HG03095 (cell line): ENCODE data around the gene RPS6KA5.
"Not testable (repeated sequence)": the region's sequence is repeated elsewhere in the genome, so short reads cannot be mapped to it uniquely, and the experiment has no call there.

ENCODE experiments used
- ATAC-seq: cut with Tn5 transposase; IDR thresholded peaks from one replicate; pipeline ENCODE4 v1.9.1; 2021; ENCODE audit warnings: moderate library complexity; ENCODE audit not compliant: unreplicated experiment

RPS6KA5 gene

GRCh38 chr14:90880282-90880681, 180.2 kb downstream of the RPS6KA5 start:
- ATAC-seq = no peak

- ATAC-seq = no peak
These were observed 185.8 kb downstream of the RPS6KA5 start for GRCh38 chr14:90874599-90874998.

GRCh38 chr14:90871605-90872233, 188.7 kb downstream of the RPS6KA5 start:
- ATAC-seq = no peak

- ATAC-seq = no peak
These were observed 189.4 kb downstream of the RPS6KA5 start for GRCh38 chr14:90870950-90871604.

GRCh38 chr14:90867501-90867900, 192.9 kb downstream of the RPS6KA5 start:
- no peak for ATAC-seq

GRCh38 chr14:90866833-90867232, 193.6 kb downstream of the RPS6KA5 start:
- ATAC-seq = no peak

GRCh38 chr14:90864741-90865140, 195.7 kb downstream of the RPS6KA5 start:
- ATAC-seq = no peak

- ATAC-seq = no peak
These were observed 201.9 kb downstream of the RPS6KA5 start for GRCh38 chr14:90858511-90858910.

GRCh38 chr14:90857866-90858265, 202.6 kb downstream of the RPS6KA5 start:
- no peak for ATAC-seq

- ATAC-seq = not testable (repeated sequence)
These were observed 204.3 kb downstream of the RPS6KA5 start for GRCh38 chr14:90856115-90856514.

GRCh38 chr14:90853116-90853515, 207.3 kb downstream of the RPS6KA5 start:
- ATAC-seq = no peak

- ATAC-seq = no peak
These were observed 209.0 kb downstream of the RPS6KA5 start for GRCh38 chr14:90851327-90852036.

GRCh38 chr14:90850487-90850886, 210.0 kb downstream of the RPS6KA5 start:
- no peak for ATAC-seq

GRCh38 chr14:90849787-90850444, 210.5 kb downstream of the RPS6KA5 start:
- no peak for ATAC-seq

- no peak for ATAC-seq
These were observed 211.3 kb downstream of the RPS6KA5 start for GRCh38 chr14:90848944-90849731.

GRCh38 chr14:90846511-90846910, 213.9 kb downstream of the RPS6KA5 start:
- no peak for ATAC-seq

- ATAC-seq = no peak
These were observed 216.1 kb downstream of the RPS6KA5 start for GRCh38 chr14:90844321-90844720.

GRCh38 chr14:90842726-90843125, 217.7 kb downstream of the RPS6KA5 start:
- no peak for ATAC-seq

GRCh38 chr14:90840667-90841066, 219.8 kb downstream of the RPS6KA5 start:
- ATAC-seq = not testable (repeated sequence)

GRCh38 chr14:90839889-90840266, 220.6 kb downstream of the RPS6KA5 start:
- ATAC-seq = no peak
